Measurements from ENCODE around the gene TSSK6.

Gene TSSK6

DNA sequence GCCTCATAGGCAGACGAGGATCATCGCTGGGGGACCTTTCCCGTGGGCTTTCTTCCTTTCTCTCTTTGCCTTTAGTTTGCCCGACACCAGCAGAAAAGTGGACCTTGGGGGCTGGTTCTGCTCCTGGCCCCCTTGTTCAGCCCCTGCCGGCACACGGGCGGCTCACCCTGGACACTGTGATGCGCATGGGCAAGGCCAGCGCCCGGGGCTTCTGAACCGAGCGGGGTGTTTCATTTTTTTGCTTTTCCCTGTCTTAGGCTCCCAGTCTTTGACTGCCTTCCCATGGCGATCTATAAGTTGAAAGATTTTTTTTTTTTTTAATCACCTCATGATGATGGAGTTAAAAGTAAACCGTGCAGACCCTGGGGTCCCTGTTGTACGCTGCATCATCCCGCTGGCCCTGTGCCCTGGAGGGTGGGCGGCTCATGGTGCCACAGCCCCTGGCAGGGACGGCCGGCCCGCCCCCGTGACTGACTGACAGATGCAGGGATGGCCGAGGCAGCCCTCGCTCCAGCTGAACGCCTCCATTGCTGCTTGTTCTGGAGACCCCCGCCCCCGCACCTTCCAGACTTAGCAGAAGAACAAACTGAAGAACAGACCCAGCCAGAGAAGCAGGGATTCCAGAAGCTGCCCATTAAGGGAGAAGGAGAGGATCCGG lies 9.6 kb downstream of the TSSK6 start:
- DNase-seq (ENCODE audit: low read depth in 2 of 2): no peak

DNA sequence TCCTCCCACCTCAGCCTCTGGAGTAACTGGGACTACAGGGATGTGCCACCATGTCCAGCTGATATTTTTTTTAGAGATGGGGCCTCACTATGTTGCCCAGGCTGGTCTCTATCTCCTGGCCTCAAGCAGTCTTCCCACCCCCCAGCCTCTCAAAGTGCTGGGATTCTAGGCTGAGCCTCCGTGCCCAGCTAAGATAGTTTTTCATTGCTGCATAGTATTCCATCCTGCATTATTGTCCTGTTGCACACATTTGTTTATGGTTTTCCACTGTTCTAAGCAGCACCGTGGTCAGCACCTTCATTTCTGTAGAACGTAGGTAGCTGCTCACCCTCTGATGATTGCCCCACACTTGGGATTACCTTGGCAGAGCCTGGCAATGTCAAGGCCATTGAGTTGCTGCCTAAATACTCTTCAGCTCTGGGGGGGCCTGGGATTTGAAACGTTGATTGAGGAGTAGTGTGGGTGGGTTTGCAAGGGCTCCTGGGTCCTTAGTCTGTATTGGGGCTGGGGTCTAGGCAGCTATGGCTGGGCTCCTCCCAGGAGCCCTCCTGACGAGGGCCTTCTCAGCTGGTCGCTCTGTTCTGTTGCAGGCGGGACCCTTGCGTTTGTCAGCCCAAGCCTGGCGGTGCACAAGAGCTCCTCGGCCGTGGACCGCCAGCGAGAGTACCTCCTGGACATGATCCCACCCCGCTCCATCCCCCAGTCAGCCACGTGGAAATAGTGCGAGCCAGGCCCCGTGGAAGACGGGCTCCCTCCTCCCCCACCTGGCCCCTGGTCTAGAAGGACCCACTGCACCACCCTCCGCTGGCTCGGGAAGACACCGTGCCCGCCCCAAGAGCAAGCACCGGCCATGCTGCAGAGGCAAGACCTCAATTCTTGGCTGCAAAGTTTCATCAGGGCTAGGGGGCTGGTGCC lies 10.3 kb downstream of the TSSK6 start:
- no peak for DNase-seq (ENCODE audit: low read depth in 2 of 2)

DNA sequence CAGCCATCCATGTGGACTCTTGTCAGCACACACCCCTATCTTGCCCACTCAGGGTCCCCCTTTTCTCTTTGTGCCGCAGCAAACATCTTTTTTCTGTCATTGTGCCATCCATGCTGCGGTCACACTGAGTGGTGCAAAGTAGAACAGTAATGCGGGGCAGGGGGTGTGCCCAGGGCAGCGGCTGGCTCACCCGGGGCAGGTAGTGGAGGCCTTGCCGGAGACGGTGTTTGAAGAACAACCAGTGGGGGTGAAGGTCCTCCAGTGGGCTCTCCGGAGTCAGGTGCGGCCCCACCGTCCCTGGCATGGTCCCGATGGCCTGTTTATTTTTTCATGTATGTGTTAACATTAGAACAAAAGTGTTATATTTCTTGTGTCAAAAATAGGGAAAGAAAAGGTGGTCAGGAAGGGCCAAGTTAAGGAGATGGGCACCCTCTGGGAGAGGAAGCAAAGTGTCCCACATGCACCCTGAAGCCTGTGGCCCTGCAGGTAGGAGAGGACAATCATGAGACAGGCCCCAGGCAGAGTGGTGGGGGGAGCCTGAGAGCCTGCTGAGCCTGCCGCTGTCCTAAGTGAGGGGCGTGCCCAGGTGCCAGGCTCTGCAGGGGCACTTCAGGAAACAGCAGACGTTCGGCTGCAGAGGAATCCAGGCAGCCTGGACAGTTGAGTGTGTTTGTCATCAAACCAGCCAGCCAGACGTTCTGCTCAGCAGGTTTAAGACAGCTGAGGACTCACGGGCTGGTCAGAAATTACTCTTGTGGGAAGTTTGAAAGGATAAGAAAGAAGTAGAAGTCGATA lies 12.3 kb downstream of the TSSK6 start:
- DNase-seq (ENCODE audit: low read depth in 2 of 2): no peak

DNA sequence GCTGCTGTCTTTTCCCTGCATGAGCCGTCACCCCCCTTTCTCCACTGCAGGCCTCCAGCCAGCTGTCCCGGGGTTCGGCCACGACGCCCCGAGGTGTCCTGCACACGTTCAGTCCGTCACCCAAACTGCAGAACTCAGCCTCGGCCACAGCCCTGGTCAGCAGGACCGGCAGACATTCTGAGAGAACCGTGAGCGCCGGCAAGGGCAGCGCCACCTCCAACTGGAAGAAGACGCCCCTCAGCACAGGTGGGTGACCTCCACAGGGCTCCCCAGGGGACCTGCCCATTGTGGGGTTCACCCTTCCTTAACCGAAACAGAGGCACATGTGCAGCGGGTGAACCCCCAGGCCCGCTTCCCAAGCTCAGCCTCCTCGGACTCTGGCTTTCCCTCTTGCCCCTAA lies 13.1 kb downstream of the TSSK6 start:
- no peak for DNase-seq (ENCODE audit: low read depth in 2 of 2)

DNA sequence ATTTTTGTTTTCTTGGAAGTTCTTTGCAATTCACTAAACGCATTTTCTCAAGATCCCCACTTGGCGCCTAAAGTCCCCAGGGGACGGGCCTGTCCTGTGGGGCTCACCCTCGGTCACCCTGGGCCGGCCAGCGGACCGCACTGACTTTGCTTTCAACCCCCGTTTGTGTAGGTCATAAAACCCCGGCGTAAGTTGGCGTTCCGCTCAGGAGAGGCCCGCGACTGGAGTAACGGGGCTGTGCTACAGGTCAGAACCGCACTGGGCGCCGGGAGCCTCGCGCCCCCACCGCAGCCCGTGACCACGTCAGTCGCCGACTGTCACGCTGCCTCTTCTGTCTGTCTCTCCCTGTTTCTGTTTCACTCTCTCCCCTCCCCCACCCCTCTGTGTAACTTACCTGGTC lies 13.6 kb downstream of the TSSK6 start:
- DNase-seq (ENCODE audit: low read depth in 2 of 2): no peak

DNA sequence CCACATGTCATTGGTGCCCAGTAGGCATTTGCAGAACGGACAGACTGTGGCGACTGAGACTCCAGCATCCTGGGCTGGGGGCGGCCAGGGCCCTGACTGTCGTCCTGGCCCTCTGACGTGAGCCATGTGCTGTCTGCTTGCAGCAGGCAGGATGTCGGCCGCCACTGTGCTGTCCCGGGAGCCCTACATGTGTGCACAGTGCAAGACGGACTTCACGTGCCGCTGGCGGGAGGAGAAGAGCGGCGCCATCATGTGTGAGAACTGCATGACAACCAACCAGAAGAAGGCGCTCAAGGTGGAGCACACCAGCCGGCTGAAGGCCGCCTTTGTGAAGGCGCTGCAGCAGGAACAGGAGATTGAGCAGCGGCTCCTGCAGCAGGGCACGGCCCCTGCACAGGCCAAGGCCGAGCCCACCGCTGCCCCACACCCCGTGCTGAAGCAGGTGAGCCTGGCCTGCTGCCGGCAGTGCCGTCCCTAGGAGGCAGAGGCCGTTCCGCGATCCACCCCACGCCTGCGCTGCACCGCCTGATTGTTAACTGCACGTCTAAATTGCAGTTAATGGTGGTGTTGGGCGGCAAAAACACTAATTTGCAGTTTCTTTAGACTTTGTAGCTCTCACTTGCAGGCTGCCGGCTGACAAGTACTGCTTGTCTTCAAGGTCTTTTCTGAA lies 14.2 kb downstream of the TSSK6 start:
- no peak for DNase-seq (ENCODE audit: low read depth in 2 of 2)

DNA sequence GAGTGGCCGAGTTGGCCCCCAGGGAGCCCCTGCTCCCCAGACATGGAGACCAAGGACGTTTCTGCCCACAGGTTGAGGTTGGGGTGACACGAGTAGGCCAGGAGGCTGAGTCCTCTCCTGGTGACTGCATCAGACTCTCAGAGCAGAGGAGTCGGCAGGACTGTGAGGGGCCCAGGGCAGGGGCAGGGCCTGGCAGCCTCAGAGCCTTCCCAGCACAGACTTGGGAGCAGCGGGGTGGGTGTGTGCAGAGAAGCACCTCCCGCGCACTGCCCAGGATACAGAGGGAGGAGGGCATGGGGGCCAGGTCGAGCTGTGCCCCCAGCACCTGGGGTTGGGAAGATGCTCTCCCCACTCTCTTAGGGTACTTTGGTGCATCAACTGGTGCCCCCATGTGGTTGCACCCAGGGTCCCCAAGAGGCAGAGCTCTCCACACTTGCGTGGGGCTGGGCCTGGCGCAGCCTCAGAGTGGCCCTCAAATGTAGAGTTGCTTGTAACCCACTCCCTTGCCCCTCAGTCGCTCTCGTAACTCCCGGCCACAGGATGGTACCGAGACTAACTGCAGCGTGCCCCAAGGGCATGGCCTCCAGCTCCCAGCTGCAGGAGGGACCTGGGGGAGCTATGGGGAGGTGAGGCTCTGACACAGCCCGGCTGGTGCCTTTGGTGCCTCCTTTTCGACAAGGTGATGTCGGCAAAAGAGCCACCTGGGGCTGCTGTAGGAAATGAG lies 15.9 kb downstream of the TSSK6 start:
- no peak for DNase-seq (ENCODE audit: low read depth in 2 of 2)

DNA sequence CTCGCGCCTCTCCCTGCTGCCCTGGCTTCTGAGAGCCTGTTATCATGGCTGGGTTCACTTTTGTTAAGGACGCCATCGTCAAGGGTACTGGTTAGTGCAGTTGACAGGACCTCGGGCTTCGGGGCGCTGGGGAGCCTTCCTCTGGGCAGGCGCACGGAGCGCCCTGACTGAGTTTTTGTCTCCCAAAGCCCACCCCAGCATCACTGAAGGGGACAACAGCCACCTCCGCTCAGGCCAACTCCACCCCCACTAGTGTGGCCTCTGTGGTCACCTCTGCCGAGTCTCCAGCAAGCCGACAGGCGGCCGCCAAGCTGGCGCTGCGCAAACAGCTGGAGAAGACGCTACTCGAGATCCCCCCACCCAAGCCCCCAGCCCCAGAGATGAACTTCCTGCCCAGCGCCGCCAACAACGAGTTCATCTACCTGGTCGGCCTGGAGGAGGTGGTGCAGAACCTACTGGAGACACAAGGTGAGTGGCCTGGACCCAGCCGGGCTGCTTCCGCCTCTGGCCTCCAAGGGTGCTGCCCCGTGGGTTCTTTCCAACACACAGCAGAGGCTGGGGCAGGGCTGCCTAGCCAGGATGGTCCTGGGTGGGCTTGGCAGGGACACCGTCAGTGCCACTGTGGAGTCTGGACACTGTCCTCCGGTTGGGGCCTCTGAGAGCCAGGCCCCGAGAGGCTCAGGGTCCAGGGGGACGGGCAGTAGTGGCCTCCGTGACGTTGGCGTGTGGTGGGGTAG lies 16.9 kb downstream of the TSSK6 start:
- no peak for DNase-seq (ENCODE audit: low read depth in 2 of 2)

DNA sequence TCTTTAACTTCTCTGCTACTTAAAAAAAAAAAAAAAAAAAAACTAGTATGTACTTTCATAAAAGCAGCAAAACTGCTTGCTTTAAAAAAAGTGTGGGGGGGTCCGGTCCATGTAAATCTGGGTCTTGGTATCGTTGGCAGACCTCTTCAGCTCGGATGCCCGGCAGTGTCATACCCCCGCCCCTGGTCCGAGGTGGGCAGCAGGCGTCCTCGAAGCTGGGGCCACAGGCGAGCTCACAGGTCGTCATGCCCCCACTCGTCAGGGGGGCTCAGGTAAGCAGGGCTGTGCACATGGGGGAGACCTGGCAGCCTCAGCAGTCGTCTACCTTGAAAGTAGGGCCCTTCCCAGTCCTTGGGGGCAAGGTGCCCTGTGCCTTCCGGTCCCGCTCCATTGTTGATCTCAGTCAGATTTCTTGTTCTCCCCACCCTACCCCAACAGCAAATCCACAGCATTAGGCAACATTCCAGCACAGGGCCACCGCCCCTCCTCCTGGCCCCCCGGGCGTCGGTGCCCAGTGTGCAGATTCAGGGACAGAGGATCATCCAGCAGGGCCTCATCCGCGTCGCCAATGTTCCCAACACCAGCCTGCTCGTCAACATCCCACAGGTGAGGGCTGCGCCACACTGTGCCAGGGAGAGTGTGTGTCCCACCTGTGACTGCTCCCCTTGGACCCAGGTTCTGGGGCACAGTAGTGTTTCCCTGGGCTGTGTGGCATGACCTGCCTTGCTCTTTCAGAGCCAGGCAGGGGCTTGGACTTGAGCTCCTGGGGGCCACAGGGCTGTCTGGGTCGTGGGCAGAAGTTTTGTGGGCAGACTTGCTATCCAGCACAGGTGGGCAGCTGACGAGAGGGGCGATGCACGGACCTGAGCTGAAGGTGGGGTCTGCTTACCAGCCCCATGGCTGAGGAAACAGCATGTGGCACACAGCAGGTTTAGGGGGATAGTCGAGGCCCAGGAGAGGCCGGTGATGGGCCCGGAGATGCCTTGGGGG lies 19.4 kb downstream of the TSSK6 start:
- DNase-seq (ENCODE audit: low read depth in 2 of 2): no peak

DNA sequence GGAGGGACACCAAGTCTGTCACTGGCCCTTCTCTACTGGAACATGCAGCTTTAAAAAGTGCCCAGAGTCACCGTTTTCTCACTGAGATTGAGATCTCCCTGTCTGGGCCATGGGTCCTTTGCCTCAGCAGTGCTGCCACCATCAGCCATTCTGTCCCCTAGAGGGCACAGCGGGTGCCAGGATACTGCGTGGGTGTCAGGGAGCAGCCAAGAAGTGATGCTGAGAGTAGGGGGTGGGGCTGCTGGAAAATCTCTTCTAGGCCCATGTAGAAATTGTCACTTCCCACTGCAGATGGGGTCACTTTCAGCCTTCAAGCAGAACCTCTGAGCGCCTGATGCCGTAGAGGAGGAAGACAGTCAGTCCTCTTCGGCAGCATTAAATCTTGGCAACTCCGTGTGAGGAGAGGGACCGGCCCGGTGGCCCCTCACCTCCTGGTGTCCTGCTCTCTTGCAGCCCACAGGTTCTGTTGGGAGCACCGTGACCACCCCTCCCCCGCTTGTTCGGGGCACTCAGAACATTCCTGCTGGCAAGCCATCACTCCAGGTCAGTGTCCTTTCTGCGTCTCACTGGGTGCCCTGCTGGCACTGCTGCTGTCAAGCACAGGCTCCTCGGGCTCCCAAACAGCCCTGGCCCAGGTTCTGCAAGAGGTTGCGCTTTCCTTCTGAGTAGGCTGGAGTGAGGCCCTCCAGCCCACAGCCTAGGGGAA lies 21.4 kb downstream of the TSSK6 start:
- DNase-seq (ENCODE audit: low read depth in 2 of 2): no peak

DNA sequence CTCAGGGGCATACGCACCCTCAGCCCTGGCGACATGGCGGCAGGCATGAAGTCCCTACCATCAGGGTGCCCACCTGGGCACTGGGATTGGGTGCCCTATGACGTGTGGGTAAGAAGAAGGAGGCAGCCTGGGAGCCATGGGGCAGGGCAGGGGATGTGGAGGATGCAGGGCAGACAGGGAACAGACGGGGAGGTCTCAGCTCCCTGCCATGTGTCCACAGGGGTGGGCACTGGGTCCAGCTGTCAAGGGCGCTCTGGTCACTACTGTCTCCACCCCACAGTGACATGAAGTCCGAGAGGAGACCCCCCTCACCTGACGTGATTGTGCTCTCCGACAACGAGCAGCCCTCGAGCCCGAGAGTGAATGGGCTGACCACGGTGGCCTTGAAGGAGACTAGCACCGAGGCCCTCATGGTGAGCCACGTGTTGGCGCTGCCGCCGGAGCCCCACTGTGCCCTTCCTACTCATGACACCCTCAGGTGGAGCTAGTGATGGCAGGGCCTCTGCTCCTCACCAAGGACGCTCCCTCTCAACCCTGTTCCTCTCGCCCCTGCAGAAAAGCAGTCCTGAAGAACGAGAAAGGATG lies 23.2 kb downstream of the TSSK6 start:
- no peak for DNase-seq (ENCODE audit: low read depth in 2 of 2)

DNA sequence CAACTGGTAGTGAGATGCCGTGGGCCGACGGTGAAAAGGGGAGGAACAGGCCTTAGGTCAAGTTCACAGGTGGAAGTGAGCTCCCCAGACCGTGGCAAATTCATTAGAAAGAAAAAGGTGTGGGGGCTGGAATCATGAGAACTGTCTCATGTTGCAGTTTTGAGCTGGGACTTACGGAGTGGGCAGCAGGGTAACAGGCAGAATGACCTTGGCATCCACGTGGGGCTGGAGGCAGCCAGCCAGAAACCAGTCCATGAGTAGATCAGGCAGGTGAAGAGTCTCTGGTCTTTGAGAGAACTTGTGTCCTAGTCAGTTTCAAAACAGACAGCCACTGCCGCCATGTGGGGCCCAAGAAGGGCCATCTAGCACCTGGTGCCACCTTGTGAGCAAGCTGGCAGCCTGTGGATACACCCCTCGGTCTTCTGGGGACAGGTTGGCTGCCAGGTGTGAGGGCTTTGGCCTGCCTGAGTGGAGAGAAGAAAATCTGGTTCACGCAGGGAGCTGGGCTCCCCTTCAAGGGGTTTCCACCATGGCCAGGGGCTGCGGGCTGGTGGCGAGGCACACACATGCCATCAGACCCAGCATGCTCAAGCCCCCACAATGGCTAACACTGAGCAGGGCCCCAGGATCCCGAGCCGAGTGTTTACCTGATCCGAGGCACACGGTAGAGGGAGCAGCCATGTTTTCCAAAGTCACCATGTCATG lies 23.9 kb downstream of the TSSK6 start:
- DNase-seq (ENCODE audit: low read depth in 2 of 2): no peak

DNA sequence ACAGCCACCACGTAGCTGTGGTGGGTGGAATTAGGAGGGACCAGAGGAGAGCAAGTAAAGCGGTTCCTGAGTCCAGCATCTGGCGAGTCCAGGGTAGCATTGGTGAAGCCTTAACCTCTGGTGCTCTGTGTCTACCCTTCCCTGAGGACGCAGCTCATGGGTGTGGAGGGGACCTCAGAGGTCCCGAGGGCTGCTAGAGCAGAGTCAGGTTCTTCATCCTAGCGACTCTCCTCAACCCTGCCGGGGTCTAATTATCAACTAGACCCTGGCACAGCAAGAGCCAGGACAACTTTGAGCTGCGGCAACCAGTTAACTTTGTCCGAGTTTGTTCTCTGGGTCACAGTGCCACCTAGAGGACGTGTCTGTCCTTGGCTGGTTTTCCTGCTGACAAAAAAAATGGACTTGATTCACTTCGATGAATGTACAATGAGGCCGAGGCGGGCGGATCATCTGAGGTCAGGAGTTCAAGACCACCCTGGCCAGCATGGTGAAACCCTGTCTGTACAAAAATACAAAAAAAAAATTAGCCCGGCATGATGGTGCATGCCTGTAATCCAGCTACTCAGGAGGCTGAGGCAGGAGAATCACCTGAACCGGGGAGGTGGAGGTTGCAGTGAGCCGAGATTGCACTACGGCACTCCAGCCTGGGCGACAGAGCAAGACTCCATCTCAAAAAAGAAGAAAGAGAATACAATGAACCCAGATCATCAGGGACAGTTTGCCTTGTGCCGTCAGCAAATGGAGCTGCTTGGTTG lies 25.0 kb downstream of the TSSK6 start:
- peak; percentile 53 to 69 for DNase-seq (ENCODE audit: low read depth in 2 of 2)

DNA sequence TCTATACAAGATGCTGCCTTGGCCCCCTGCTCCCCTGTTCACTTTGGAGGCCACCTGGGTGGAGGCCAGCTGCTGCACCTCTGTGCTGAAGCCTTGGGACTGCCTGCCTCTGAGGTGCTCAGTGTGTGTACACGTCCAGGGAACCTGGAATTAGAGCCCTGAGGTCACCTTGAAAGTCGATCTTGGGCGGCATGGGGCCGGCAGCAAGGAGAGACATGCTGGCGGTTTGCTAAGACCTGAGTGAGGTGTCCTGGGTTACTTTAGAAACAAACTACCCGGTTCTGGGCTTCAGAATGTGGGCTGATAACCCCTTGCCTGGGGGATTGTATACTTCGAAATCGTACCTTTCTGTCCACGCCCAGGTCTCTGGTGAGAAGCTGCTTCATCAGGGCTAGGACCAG lies 25.5 kb downstream of the TSSK6 start:
- no peak for DNase-seq (ENCODE audit: low read depth in 2 of 2)

DNA sequence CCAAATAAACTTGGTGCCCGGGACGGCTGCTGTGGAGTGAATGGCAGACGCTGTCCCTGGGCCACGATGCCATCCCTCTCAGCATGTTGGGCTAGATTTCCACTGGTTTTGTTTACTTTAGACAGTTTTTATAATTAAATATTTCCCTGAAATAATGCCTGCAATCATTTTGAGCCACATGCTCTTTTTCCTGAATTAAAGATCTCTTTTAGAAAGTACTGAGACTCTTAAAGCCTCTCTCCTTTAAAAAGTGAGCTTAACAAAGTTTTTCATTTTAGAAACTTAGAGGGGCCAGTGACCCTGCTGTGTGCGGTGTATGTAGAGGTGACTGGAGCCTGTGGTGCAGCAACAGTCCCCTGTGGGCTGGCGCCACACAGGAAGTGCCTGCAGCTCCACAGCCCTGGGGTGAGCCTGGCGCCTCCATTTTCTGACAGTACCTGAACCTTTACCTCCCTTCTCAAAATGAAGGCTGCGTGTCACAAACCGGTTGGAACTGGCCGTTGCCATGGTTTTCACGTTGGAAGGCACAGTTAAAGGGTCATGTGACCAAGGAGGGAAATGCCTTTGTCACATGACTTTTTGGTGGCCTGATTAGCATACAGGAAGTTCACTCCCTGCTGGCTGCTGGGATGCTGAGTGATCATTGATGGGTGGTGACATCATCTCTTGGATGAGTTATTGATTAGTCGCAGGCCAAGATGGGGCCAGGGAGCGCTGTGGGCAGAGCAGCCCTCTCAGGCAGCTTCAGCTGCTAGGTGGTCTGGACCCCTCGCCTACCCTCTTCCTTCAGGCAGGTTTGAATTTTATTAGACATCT lies 26.3 kb downstream of the TSSK6 start:
- DNase-seq (ENCODE audit: low read depth in 2 of 2): peak; percentile 60 to 71

Data from stimulated activated CD8-positive, alpha-beta memory T cell treated with anti-CD3 and anti-CD28 coated beads, Interleukin-15, amount 100 ng/mL, for 4 hours (primary cell).